H1 (cell line): ENCODE data around the gene NFIX. TPM values are rescaled to one million over a fixed set of nuclear protein-coding genes. Genes with fewer than 3 reads are reported as not detected.

Source experiments
- CTCF ChIA-PET: fragments of 300-600 bp; sonication (Branson Sonifier 250); formaldehyde crosslinking; loops from one replicate; lab custom pipeline; 2021; ENCODE audit not compliant: partially characterized antibody; lab: Charles Lee
- POLR2A ChIA-PET: fragments of 300-600 bp; sonication (Branson Sonifier 250); formaldehyde crosslinking; loops from one replicate; lab custom pipeline; 2021; ENCODE audit warnings: inconsistent platforms; ENCODE audit not compliant: partially characterized antibody; lab: Charles Lee
- DNase-seq, 2 experiments: peaks; one replicate each; pipeline versions ENCODE4 v3.0.0 to v3.0.0-alpha.2; 2010 to 2022; ENCODE audit warnings: low spot score in 2 of 2, low read depth in 1 of 2, mixed read lengths in 1 of 2
- FAIRE-seq: peaks from 2 replicates; lab custom pipeline; 2011; peaks lifted over from hg19 to GRCh38; lab: Jason Lieb, UNC
- H2AFZ ChIP-seq: 2 replicates; pipeline ENCODE4 v1.8.1; 2012; ENCODE audit warnings: low read length, inconsistent platforms
- H2AK5ac ChIP-seq: 2 replicates; pipeline ENCODE4 v1.6.1; 2013; ENCODE audit warnings: low read depth, low read length
- H2BK120ac ChIP-seq: replicated peaks from 2 replicates; pipeline ENCODE3; 2013; ENCODE audit warnings: low read depth, low read length, inconsistent platforms
- H2BK12ac ChIP-seq: 2 replicates; pipeline ENCODE4 v1.6.1; 2013; ENCODE audit warnings: low read depth, low read length
- H2BK15ac ChIP-seq: 2 replicates; pipeline ENCODE4 v1.6.1; 2013; ENCODE audit warnings: low read length
- H2BK20ac ChIP-seq: 2 replicates; pipeline ENCODE4 v1.6.1; 2013; ENCODE audit warnings: low read length
- H2BK5ac ChIP-seq: 2 replicates; pipeline ENCODE4 v1.6.1; 2013; ENCODE audit warnings: low read depth, low read length
- H3K14ac ChIP-seq: 2 replicates; pipeline ENCODE4 v1.6.1; 2013; ENCODE audit warnings: inconsistent platforms; ENCODE audit not compliant: insufficient read length
- H3K18ac ChIP-seq: 2 replicates; pipeline ENCODE4 v1.6.1; 2013; ENCODE audit warnings: low read length; ENCODE audit errors: extremely low read depth
- H3K23ac ChIP-seq: 2 replicates; pipeline ENCODE4 v1.6.1; 2013; ENCODE audit warnings: inconsistent platforms; ENCODE audit not compliant: insufficient read length
- H3K23me2 ChIP-seq: 2 replicates; pipeline ENCODE4 v1.6.1; 2013; ENCODE audit warnings: low read depth, low read length
- H3K27ac ChIP-seq: 2 replicates; pipeline ENCODE4 v1.6.1; 2011; ENCODE audit warnings: low read depth, low read length, inconsistent platforms
- H3K27me3 ChIP-seq, 4 experiments: replicated peaks in 1 of 4; 1 replicate in 1 of 4; 2 replicates in 3 of 4; pipeline versions ENCODE4 v1.6.1 to v1.8.1; 2011 to 2013; ENCODE audit warnings: low read length in 3 of 4, mild to moderate bottlenecking in 3 of 4, inconsistent platforms in 2 of 4, mixed read lengths in 2 of 4, moderate library complexity in 1 of 4; ENCODE audit not compliant: control insufficient read depth in 3 of 4, insufficient read depth in 3 of 4; ENCODE audit errors: extremely low read depth in 1 of 4
- H3K36me3 ChIP-seq, 4 experiments: 2 replicates each; pipeline versions ENCODE4 v1.6.1 to v1.8.1; 2011 to 2013; ENCODE audit warnings: mild to moderate bottlenecking in 4 of 4, low read length in 3 of 4, moderate library complexity in 2 of 4, control low read depth in 1 of 4, inconsistent platforms in 1 of 4; ENCODE audit not compliant: insufficient read depth in 4 of 4, control insufficient read depth in 2 of 4
- H3K4ac ChIP-seq: replicated peaks from 2 replicates; pipeline ENCODE3; 2013; ENCODE audit warnings: low read length, low read depth, mixed read lengths, inconsistent platforms; ENCODE audit not compliant: insufficient read length
- H3K4me1 ChIP-seq, 4 experiments: replicated peaks in 1 of 4; 1 replicate in 1 of 4; 2 replicates in 3 of 4; pipeline versions ENCODE4 v1.6.1 to v1.8.1; 2011 to 2013; ENCODE audit warnings: low read length in 3 of 4, inconsistent platforms in 2 of 4, mixed read lengths in 1 of 4; ENCODE audit not compliant: insufficient read depth in 4 of 4, control insufficient read depth in 3 of 4
- H3K4me2 ChIP-seq, 2 experiments: 2 replicates each; pipeline versions ENCODE4 v1.6.1 to v1.8.1; 2011 to 2013; ENCODE audit warnings: low read depth in 2 of 2, low read length in 2 of 2, control low read depth in 1 of 2, inconsistent platforms in 1 of 2, mild to moderate bottlenecking in 1 of 2; ENCODE audit not compliant: insufficient read depth in 1 of 2
- H3K4me3 ChIP-seq, 4 experiments: fragments of 200-600, 300-600 bp in 1 of 4; sonication (generic), shearing (Covaris generic), sonication (Bioruptor Twin) in 1 of 4; 2 replicates each; pipeline versions ENCODE4 v1.5.1 to v1.8.1; 2011 to 2016; ENCODE audit warnings: low read length in 4 of 4, low read depth in 3 of 4, control low read depth in 2 of 4, inconsistent platforms in 2 of 4, mild to moderate bottlenecking in 2 of 4, mixed read lengths in 1 of 4, moderate library complexity in 1 of 4; ENCODE audit not compliant: insufficient read depth in 2 of 4; ENCODE audit errors: extremely low read depth in 1 of 4
- H3K56ac ChIP-seq: replicated peaks from 2 replicates; pipeline ENCODE3; 2013; ENCODE audit warnings: low read depth, mild to moderate bottlenecking, mixed read lengths, low read length, inconsistent platforms; ENCODE audit not compliant: insufficient read length
- H3K79me1 ChIP-seq: 2 replicates; pipeline ENCODE4 v1.6.1; 2013; ENCODE audit warnings: low read depth, low read length, control low read depth
- H3K79me2 ChIP-seq, 2 experiments: 2 replicates each; pipeline versions ENCODE4 v1.6.1 to v1.8.1; 2012 to 2013; ENCODE audit warnings: low read length in 2 of 2, mild to moderate bottlenecking in 2 of 2, inconsistent platforms in 1 of 2; ENCODE audit not compliant: insufficient read depth in 2 of 2, control insufficient read depth in 1 of 2
- H3K9ac ChIP-seq, 4 experiments: replicated peaks in 1 of 4; 1 replicate in 1 of 4; 2 replicates in 3 of 4; pipeline versions ENCODE4 v1.6.1 to v1.8.1; 2011 to 2013; ENCODE audit warnings: low read depth in 3 of 4, low read length in 3 of 4, control low read depth in 2 of 4, mild to moderate bottlenecking in 2 of 4, moderate library complexity in 2 of 4, inconsistent platforms in 1 of 4; ENCODE audit errors: extremely low read depth in 1 of 4
- H3K9me3 ChIP-seq, 2 experiments: 2 replicates each; pipeline versions ENCODE4 v1.6.1 to v1.8.1; 2012 to 2013; ENCODE audit warnings: mild to moderate bottlenecking in 2 of 2, moderate library complexity in 2 of 2, control low read depth in 1 of 2, inconsistent platforms in 1 of 2, low read depth in 1 of 2, low read length in 1 of 2, mixed read lengths in 1 of 2; ENCODE audit not compliant: insufficient read depth in 2 of 2
- H4K20me1 ChIP-seq, 2 experiments: replicated peaks in 1 of 2; 2 replicates each; pipeline versions ENCODE3 to v1.8.1; 2011 to 2013; ENCODE audit warnings: inconsistent platforms in 2 of 2, low read length in 2 of 2, mild to moderate bottlenecking in 1 of 2; ENCODE audit not compliant: insufficient read depth in 2 of 2, control insufficient read depth in 1 of 2
- H4K5ac ChIP-seq: 2 replicates; pipeline ENCODE4 v1.6.1; 2013; ENCODE audit warnings: low read length, low read depth, mixed read lengths, inconsistent platforms; ENCODE audit not compliant: insufficient read length
- H4K8ac ChIP-seq: 2 replicates; pipeline ENCODE4 v1.8.0; 2013; ENCODE audit warnings: mild to moderate bottlenecking, moderate library complexity, low read length, inconsistent platforms; ENCODE audit not compliant: insufficient read depth; ENCODE audit errors: extremely low read depth
- H4K91ac ChIP-seq: replicated peaks from 2 replicates; pipeline ENCODE3; 2013; ENCODE audit warnings: low read length, mixed read lengths, inconsistent platforms; ENCODE audit not compliant: insufficient read length
- CBX8 ChIP-seq: fragments of 300-800, 300-1000 bp; sonication (generic); IDR thresholded peaks from 2 replicates; pipeline ENCODE4 v1.7.1; 2016; ENCODE audit warnings: low read depth, low read length, borderline replicate concordance
- CHD1 ChIP-seq: IDR thresholded peaks from 2 replicates; pipeline ENCODE4 v1.6.1; 2012; ENCODE audit warnings: low read depth, low read length, improper control_type of control experiment
- EP300 ChIP-seq, 2 experiments: IDR thresholded peaks; 1 replicate in 1 of 2; 2 replicates in 1 of 2; pipeline ENCODE4 v1.6.1; 2011 to 2012; ENCODE audit warnings: low read depth in 2 of 2, low read length in 2 of 2, mild to moderate bottlenecking in 2 of 2, borderline replicate concordance in 1 of 2, inconsistent platforms in 1 of 2, moderate library complexity in 1 of 2
- EZH2 ChIP-seq: fragments of 200-600 bp; sonication (generic); IDR thresholded peaks from 2 replicates; pipeline ENCODE4 v1.7.1; 2012; ENCODE audit warnings: low read depth, mild to moderate bottlenecking, moderate library complexity, low read length, inconsistent platforms; ENCODE audit not compliant: severe bottlenecking
- KDM4A ChIP-seq: IDR thresholded peaks from one replicate; pipeline ENCODE4 v1.7.1; 2012; ENCODE audit warnings: low read depth, mild to moderate bottlenecking, moderate library complexity, low read length, inconsistent platforms; ENCODE audit not compliant: severe bottlenecking
- MAFK ChIP-seq: IDR thresholded peaks from 2 replicates; pipeline ENCODE4 v1.6.1; 2012; ENCODE audit warnings: low read depth, mild to moderate bottlenecking, improper control_type of control experiment, low read length
- MAX ChIP-seq: IDR thresholded peaks from 2 replicates; pipeline ENCODE4 v1.6.1; 2012; ENCODE audit warnings: inconsistent platforms
- NANOG ChIP-seq: IDR thresholded peaks from 2 replicates; pipeline ENCODE4 v1.6.1; 2011; ENCODE audit warnings: low read length, low read depth, mild to moderate bottlenecking, inconsistent platforms; ENCODE audit not compliant: insufficient read depth, poor library complexity, severe bottlenecking
- POLR2A ChIP-seq, 2 experiments: IDR thresholded peaks; 1 replicate in 1 of 2; 2 replicates in 1 of 2; pipeline ENCODE4 v1.6.1; 2011; ENCODE audit warnings: low read depth in 2 of 2, low read length in 2 of 2, mild to moderate bottlenecking in 2 of 2; ENCODE audit errors: control extremely low read depth in 1 of 2
- SP2 ChIP-seq: IDR thresholded peaks from 2 replicates; pipeline ENCODE4 v1.6.1; 2012; ENCODE audit warnings: mild to moderate bottlenecking, low read length, inconsistent platforms
- SRF ChIP-seq: IDR thresholded peaks from 2 replicates; pipeline ENCODE4 v1.6.1; 2011; ENCODE audit warnings: mild to moderate bottlenecking, low read depth, low read length, moderate library complexity
- WGBS, 2 experiments: shearing (Covaris generic) in 1 of 2; methylation state at CpG; one replicate each; pipeline versions ENCODE4 v1.1.6 to v1.1.7; 2013 to 2015; ENCODE audit warnings: low lambda C conversion rate in 2 of 2, mixed read lengths in 2 of 2, inconsistent platforms in 1 of 2, low coverage in 1 of 2, missing lambda C conversion rate in 1 of 2; ENCODE audit not compliant: insufficient replicate concordance in 2 of 2, insufficient coverage in 1 of 2, insufficient read length in 1 of 2; ENCODE audit errors: extremely low coverage in 1 of 2, missing lambda C conversion rate in 1 of 2; 5-methylcytosine and 5-hydroxymethylcytosine counted together
- polyA plus RNA-seq, 7 experiments: library from polyadenylated mRNA; depleted of rRNA in 3 of 7; stranded (reverse) in 5 of 7; unstranded in 2 of 7; fragments of >200 nt in 5 of 7; fragments of 200-250 nt in 2 of 7; gene quantifications; 1 replicate in 5 of 7; 2 replicates in 1 of 7; 4 replicates in 1 of 7; pipeline versions ENCODE4 v1.2.1 to v1.2.3, GENCODE V29; 2011 to 2013; ENCODE audit warnings: missing spikeins in 2 of 7, mixed read lengths in 2 of 7
- total RNA-seq: library from RNA; stranded (reverse); fragmentation: NEBNext Ultra II Directional; extraction: Animal tissue kit (Norgen Biotek cat#: 25700); gene quantifications from 2 replicates; pipeline ENCODE4 v1.2.1, GENCODE V29; 2021

NFIX gene
- total and polyA plus RNA-seq, 2 of the 8 experiments (the other 6 are each of a cell fraction or from before 2014, with no cell fraction given) = 0.03 to 0.20 TPM

- H2AK5ac ChIP-seq = no peak overlapping the region
- no peak overlapping the region for H3K18ac ChIP-seq
- peak overlapping the region; percentile 29; the same call in 1 of the 2 replicates for H2BK12ac ChIP-seq
- H3K27ac ChIP-seq = no peak overlapping the region
- H3K27me3 ChIP-seq = peaks cover 27 to 71% (median 55%) of the 10 kb centered on the region in 4 experiments
- H2BK5ac ChIP-seq = no peak overlapping the region
- no peak overlapping the region for H3K23ac ChIP-seq
- no peak overlapping the region for H3K56ac ChIP-seq
- H4K8ac ChIP-seq = no peak overlapping the region
- H3K4me1 ChIP-seq = no peaks in the 10 kb centered on the region
- H2BK20ac ChIP-seq = no peak overlapping the region
- no peak overlapping the region for H3K4ac ChIP-seq
- H3K14ac ChIP-seq = no peak overlapping the region
- H3K79me1 ChIP-seq = no peaks in the 10 kb centered on the region
- DNase-seq (no peak), FAIRE-seq (no peak)
- peaks cover 0 to 5% of the 10 kb centered on the region in 2 experiments for H4K20me1 ChIP-seq
- H4K5ac ChIP-seq = no peak overlapping the region
- no peaks in the 10 kb centered on the region for H3K9me3 ChIP-seq
- 85% methylated on average over 9 of the region's 12 CpGs; no CpG with 5 or more reads in 1 of the 2 experiments for WGBS, 2 experiments
- H2BK120ac ChIP-seq = no peak overlapping the region
- no peak overlapping the region for H3K4me3 ChIP-seq
- no peak overlapping the region for H2AFZ ChIP-seq
- ChIA-PET CTCF (interaction anchor here (0.5 to 15.0 kb wide), 16 partner anchors 10 to 197 kb away, joined by 3 to 760 read pairs (median 9); no protein-coding TSS in a partner anchor), POLR2A (interaction anchor here (0.7 to 5.1 kb wide), 7 partner anchors 13 to 121 kb away, joined by 3 to 18 read pairs (median 3); no protein-coding TSS in a partner anchor)
- H3K36me3 ChIP-seq = no peaks in the 10 kb centered on the region
- H3K9ac ChIP-seq = no peak overlapping the region
- 0 out of 2 replicates have a peak overlapping the region, but pooled peaks have one; percentile 47 for H2BK15ac ChIP-seq
- H3K4me2 ChIP-seq = no peak overlapping the region
- H3K23me2 ChIP-seq = no peaks in the 10 kb centered on the region
- H4K91ac ChIP-seq = no peak overlapping the region
- H3K79me2 ChIP-seq = no peaks in the 10 kb centered on the region
- TF ChIP-seq NANOG (no peak), CHD1 (no peak), CBX8 (no peak), SP2 (no peak), EP300 (IDR thresholded peaks at IDR 0.05; ENCODE audit: borderline replicate concordance in 1 of 2, low read depth in 2 of 2, low read length in 2 of 2) (no peak), MAFK (no peak), POLR2A (IDR thresholded peaks at IDR 0.05; ENCODE audit: control extremely low read depth in 1 of 2, low read depth in 2 of 2, low read length in 2 of 2) (no peak), KDM4A (no peak), EZH2 (no peak), MAX (no peak), SRF (no peak)
Measured at GRCh38 chr19:13031917-13032623, 36.8 kb downstream of the NFIX start.
